Measurements from ENCODE around the gene KIF3C. TPM values are rescaled to one million over a fixed set of nuclear protein-coding genes. Genes with fewer than 3 reads are reported as not detected.
A peak's percentile ranks its signal among the peaks of the same experiment; 100 is the strongest.

KIF3C gene
- total RNA-seq, 1 experiment from 2014 or later = 9.2 TPM

DNA sequence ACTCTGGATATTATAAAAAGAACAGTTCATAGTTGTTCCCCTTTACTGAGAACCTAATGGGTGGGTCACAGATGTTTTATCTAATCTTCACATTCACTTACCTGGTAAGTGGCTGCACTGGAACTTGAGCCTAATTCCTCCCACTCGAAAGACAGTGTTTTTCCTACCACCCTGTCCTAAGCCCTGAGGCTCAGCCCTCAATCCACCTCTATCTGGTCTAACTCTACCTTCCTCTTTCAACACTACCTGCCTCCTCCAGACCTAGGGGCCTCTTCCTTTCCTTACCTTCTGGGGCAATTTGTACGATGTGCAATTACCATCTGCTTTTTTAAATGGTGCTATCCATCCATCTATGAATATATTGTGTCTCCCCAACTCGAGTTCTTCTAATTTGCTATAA, 9.7 kb upstream of the KIF3C start:
- Histone ChIP-seq H3K9me3 (no peaks in the 10 kb centered on the region), H3K36me3 (ENCODE audit: control insufficient read depth, insufficient read depth, low read length) (no peaks in the 10 kb centered on the region), H3K4me3 (ENCODE audit: low read depth, low read length) (no peak overlapping the region), H3K27me3 (replicated peaks; ENCODE audit: control insufficient read depth, insufficient read depth, low read length) (no peaks in the 10 kb centered on the region), H3K4me1 (peaks cover 12% of the 10 kb centered on the region)
- POLR2A ChIA-PET = interaction anchor here (1.0 to 1.1 kb wide), 3 partner anchors 20 to 81 kb away, joined by 3 to 11 read pairs (median 4); no protein-coding TSS in a partner anchor
- H3K4me3 Mint-ChIP-seq (ENCODE audit: unreplicated experiment) = no peak overlapping the region
- CTCF ChIA-PET = interaction anchor here (0.6 to 1.6 kb wide), 18 partner anchors 20 to 308 kb away, joined by 3 to 28 read pairs (median 4); partner anchors contain the start of genes ASXL2 and RAB10
- intact Hi-C loops (cut with micrococcal nuclease; ENCODE audit: unreplicated experiment) = loop anchor here (1.0 kb wide), 2 partner anchors 41 to 153 kb away; no protein-coding TSS in a partner anchor
- H3K27me3 Mint-ChIP-seq (ENCODE audit: insufficient read depth, unreplicated experiment) = no peaks in the 10 kb centered on the region
- no peak for DNase-seq
- BruUV-seq (replicated peaks) = no TSS peak
- H3K9me3 Mint-ChIP-seq (ENCODE audit: unreplicated experiment) = no peaks in the 10 kb centered on the region
- peaks cover 23% of the 10 kb centered on the region for H3K4me1 Mint-ChIP-seq (ENCODE audit: low read depth, unreplicated experiment)
- H3K36me3 Mint-ChIP-seq (ENCODE audit: insufficient read depth, unreplicated experiment) = peaks cover 5% of the 10 kb centered on the region
- TF ChIP-seq, protein P1, sequence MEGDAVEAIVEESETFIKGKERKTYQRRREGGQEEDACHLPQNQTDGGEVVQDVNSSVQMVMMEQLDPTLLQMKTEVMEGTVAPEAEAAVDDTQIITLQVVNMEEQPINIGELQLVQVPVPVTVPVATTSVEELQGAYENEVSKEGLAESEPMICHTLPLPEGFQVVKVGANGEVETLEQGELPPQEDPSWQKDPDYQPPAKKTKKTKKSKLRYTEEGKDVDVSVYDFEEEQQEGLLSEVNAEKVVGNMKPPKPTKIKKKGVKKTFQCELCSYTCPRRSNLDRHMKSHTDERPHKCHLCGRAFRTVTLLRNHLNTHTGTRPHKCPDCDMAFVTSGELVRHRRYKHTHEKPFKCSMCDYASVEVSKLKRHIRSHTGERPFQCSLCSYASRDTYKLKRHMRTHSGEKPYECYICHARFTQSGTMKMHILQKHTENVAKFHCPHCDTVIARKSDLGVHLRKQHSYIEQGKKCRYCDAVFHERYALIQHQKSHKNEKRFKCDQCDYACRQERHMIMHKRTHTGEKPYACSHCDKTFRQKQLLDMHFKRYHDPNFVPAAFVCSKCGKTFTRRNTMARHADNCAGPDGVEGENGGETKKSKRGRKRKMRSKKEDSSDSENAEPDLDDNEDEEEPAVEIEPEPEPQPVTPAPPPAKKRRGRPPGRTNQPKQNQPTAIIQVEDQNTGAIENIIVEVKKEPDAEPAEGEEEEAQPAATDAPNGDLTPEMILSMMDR (IDR thresholded peaks at IDR 0.05; ENCODE audit: insufficient read depth in 1 of 2, low read depth in 1 of 2, low read length in 1 of 2, severe bottlenecking in 1 of 2, unreplicated experiment in 1 of 2) = no peak
- peak overlapping the region; percentile 5 for H3K27ac Mint-ChIP-seq (ENCODE audit: unreplicated experiment)

DNA sequence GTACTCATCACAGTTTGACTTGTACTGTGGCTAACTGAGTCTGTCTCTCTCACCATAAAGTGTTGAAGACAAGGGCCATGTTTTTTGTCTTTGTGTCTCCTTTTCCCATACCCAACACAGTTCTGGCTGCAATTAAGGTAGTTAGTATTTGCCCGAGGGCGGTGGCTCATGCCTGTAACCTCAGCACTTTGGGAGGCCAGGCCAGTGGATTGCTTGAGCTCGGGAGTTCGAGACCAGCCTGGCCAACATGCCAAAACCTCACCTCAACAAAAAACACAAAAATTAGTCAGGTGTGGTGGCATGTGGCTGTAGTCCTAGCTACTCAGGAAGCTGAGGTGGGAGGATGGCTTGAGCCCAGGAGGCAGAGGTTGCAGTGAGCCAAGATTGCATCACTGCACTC, 6.9 kb upstream of the KIF3C start:
- no peak overlapping the region for H3K4me3 Mint-ChIP-seq (ENCODE audit: unreplicated experiment)
- BruUV-seq (replicated peaks) = no TSS peak
- H3K27me3 Mint-ChIP-seq (ENCODE audit: insufficient read depth, unreplicated experiment) = no peaks in the 10 kb centered on the region
- POLR2A ChIA-PET = interaction anchor here (0.6 kb wide), 1 partner anchor 83 kb away, joined by 3 read pairs; no protein-coding TSS in a partner anchor
- Histone ChIP-seq H3K4me1 (peaks cover 12% of the 10 kb centered on the region), H3K4me3 (ENCODE audit: low read depth, low read length) (no peak overlapping the region), H3K9me3 (no peaks in the 10 kb centered on the region), H3K27me3 (replicated peaks; ENCODE audit: control insufficient read depth, insufficient read depth, low read length) (no peaks in the 10 kb centered on the region), H3K36me3 (ENCODE audit: control insufficient read depth, insufficient read depth, low read length) (no peaks in the 10 kb centered on the region)
- peaks cover 5% of the 10 kb centered on the region for H3K36me3 Mint-ChIP-seq (ENCODE audit: insufficient read depth, unreplicated experiment)
- H3K9me3 Mint-ChIP-seq (ENCODE audit: unreplicated experiment) = no peaks in the 10 kb centered on the region
- CTCF ChIA-PET = interaction anchor here (0.7 kb wide), 1 partner anchor 145 kb away, joined by 3 read pairs; no protein-coding TSS in a partner anchor
- TF ChIP-seq, protein P1 (IDR thresholded peaks at IDR 0.05; ENCODE audit: insufficient read depth in 1 of 2, low read depth in 1 of 2, low read length in 1 of 2, severe bottlenecking in 1 of 2, unreplicated experiment in 1 of 2) = no peak
- no peak for DNase-seq
- intact Hi-C loops (cut with micrococcal nuclease; ENCODE audit: unreplicated experiment) = no loop called here
- peaks cover 19% of the 10 kb centered on the region for H3K4me1 Mint-ChIP-seq (ENCODE audit: low read depth, unreplicated experiment)
- H3K27ac Mint-ChIP-seq (ENCODE audit: unreplicated experiment) = no peak overlapping the region

DNA sequence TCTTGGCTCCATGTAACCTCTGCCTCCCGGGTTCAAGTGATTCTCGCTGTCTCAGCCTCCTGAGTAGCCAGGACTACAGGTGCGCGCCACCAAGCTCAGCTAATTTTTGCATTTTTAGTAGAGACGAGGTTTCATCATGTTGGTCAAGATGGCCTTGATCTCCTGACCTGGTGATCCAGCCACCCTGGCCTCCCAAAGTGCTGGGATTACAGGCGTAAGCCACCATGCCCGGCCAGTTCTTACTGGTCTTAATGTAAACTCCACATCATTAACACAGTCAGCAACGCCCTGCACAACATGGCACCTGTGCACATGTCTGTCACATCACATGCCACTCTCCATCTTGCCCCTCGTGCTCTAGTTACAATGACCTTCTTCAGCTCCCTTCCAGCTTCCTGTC, 5.8 kb upstream of the KIF3C start:
- no peaks in the 10 kb centered on the region for H3K27me3 Mint-ChIP-seq (ENCODE audit: insufficient read depth, unreplicated experiment)
- no peak overlapping the region for H3K4me3 ChIP-seq (ENCODE audit: low read depth, low read length)
- intact Hi-C loops (cut with micrococcal nuclease; ENCODE audit: unreplicated experiment) = no loop called here

More for the DNA sequence above, 5.8 kb upstream of the KIF3C start:
- peaks cover 3% of the 10 kb centered on the region for H3K36me3 Mint-ChIP-seq (ENCODE audit: insufficient read depth, unreplicated experiment)
- DNase-seq = no peak
- ChIA-PET CTCF (no interaction called here), POLR2A (interaction anchor here (0.6 kb wide), 1 partner anchor 299 kb away, joined by 3 read pairs; no protein-coding TSS in a partner anchor)
- no peaks in the 10 kb centered on the region for H3K9me3 ChIP-seq
- no peaks in the 10 kb centered on the region for H3K36me3 ChIP-seq (ENCODE audit: control insufficient read depth, insufficient read depth, low read length)
- peaks cover 12% of the 10 kb centered on the region for H3K4me1 ChIP-seq
- no peak overlapping the region for H3K27ac Mint-ChIP-seq (ENCODE audit: unreplicated experiment)
- H3K9me3 Mint-ChIP-seq (ENCODE audit: unreplicated experiment) = no peaks in the 10 kb centered on the region
- H3K4me1 Mint-ChIP-seq (ENCODE audit: low read depth, unreplicated experiment) = peaks cover 18% of the 10 kb centered on the region
- no peaks in the 10 kb centered on the region for H3K27me3 ChIP-seq (replicated peaks; ENCODE audit: control insufficient read depth, insufficient read depth, low read length)
- TF ChIP-seq, protein P1 (IDR thresholded peaks at IDR 0.05; ENCODE audit: insufficient read depth in 1 of 2, low read depth in 1 of 2, low read length in 1 of 2, severe bottlenecking in 1 of 2, unreplicated experiment in 1 of 2) = no peak
- H3K4me3 Mint-ChIP-seq (ENCODE audit: unreplicated experiment) = no peak overlapping the region
- BruUV-seq (replicated peaks) = no TSS peak
